Stimulated activated naive CD4-positive, alpha-beta T cell treated with Interleukin-2 at 50 U/mL for 16 hours (primary cell): ENCODE data around the gene UBAC2.

ENCODE experiments used
- DNase-seq: peaks from one replicate; lab custom pipeline; 2025; lab: John Stamatoyannopoulos, UW

Gene UBAC2

GRCh38 chr13:99295488-99296252, 95.0 kb downstream of the UBAC2 start:
- no peak for DNase-seq

- no peak for DNase-seq
These were observed 95.7 kb downstream of the UBAC2 start for GRCh38 chr13:99296398-99296797.

- no peak for DNase-seq
These were observed 96.7 kb downstream of the UBAC2 start for GRCh38 chr13:99297331-99297730.

- no peak for DNase-seq
These were observed 97.4 kb downstream of the UBAC2 start for GRCh38 chr13:99298056-99298455.

GRCh38 chr13:99299256-99299919, 98.7 kb downstream of the UBAC2 start:
- DNase-seq = no peak

GRCh38 chr13:99299920-99300341, 99.3 kb downstream of the UBAC2 start:
- DNase-seq = no peak

GRCh38 chr13:99301056-99301838, 100.6 kb downstream of the UBAC2 start:
- no peak for DNase-seq

GRCh38 chr13:99301913-99302636, 101.4 kb downstream of the UBAC2 start:
- no peak for DNase-seq

- DNase-seq = no peak
These were observed 102.2 kb downstream of the UBAC2 start for GRCh38 chr13:99302637-99303505.

GRCh38 chr13:99303863-99304521, 103.3 kb downstream of the UBAC2 start:
- peak; percentile 54 for DNase-seq

- DNase-seq = no peak
These were observed 103.9 kb downstream of the UBAC2 start for GRCh38 chr13:99304541-99304940.

- no peak for DNase-seq
These were observed 104.5 kb downstream of the UBAC2 start for GRCh38 chr13:99305158-99305557.

- no peak for DNase-seq
These were observed 104.9 kb downstream of the UBAC2 start for GRCh38 chr13:99305566-99305965.

GRCh38 chr13:99307247-99307646, 106.6 kb downstream of the UBAC2 start, which contains the start of gene GPR183:
Gene GPR183 (minus strand): TSS chr13:99307399. CDS start chr13:99296145, 11,254 bp downstream.
- no peak for DNase-seq

GRCh38 chr13:99307648-99308339, 107.1 kb downstream of the UBAC2 start:
- peak; percentile 82 for DNase-seq

GRCh38 chr13:99308471-99309087, 107.9 kb downstream of the UBAC2 start:
- no peak for DNase-seq

- DNase-seq = no peak
These were observed 109.9 kb downstream of the UBAC2 start for GRCh38 chr13:99310382-99311031.

- DNase-seq = no peak
These were observed 110.5 kb downstream of the UBAC2 start for GRCh38 chr13:99311137-99311536.
